Neural cell (in vitro differentiated cells): Measurements from ENCODE around the gene MEGF11.

ENCODE experiments used
- CTCF ChIP-seq: fragments of 450-650 bp; IDR thresholded peaks from 2 replicates; pipeline ENCODE4 v1.5.1; 2014; ENCODE audit warnings: antibody characterized with exemption, mild to moderate bottlenecking, moderate library complexity; ENCODE audit not compliant: poor library complexity, severe bottlenecking
- EP300 ChIP-seq: fragments of 450-650 bp; conservative IDR thresholded peaks from 2 replicates; pipeline ENCODE4 v1.6.1; 2014; ENCODE audit warnings: antibody characterized with exemption, mild to moderate bottlenecking, moderate library complexity; ENCODE audit not compliant: poor library complexity, severe bottlenecking
- EZH2 ChIP-seq: fragments of 200-600, 300-800 bp; shearing (Covaris generic), sonication (generic); IDR thresholded peaks from 2 replicates; pipeline ENCODE4 v1.6.1; 2014; ENCODE audit warnings: antibody characterized with exemption, low read length, borderline replicate concordance, mild to moderate bottlenecking; ENCODE audit not compliant: insufficient read depth, poor library complexity, severe bottlenecking
- POLR2AphosphoS5 ChIP-seq: IDR thresholded peaks from 2 replicates; pipeline ENCODE4 v1.6.1; 2012
- SMC3 ChIP-seq: fragments of 450-650 bp; conservative IDR thresholded peaks from 2 replicates; pipeline ENCODE4 v1.6.1; 2014; ENCODE audit warnings: antibody characterized with exemption, mild to moderate bottlenecking, moderate library complexity; ENCODE audit not compliant: poor library complexity
- TAF1 ChIP-seq: IDR thresholded peaks from 2 replicates; pipeline ENCODE4 v1.6.1; 2012; ENCODE audit warnings: low read depth

DNA sequence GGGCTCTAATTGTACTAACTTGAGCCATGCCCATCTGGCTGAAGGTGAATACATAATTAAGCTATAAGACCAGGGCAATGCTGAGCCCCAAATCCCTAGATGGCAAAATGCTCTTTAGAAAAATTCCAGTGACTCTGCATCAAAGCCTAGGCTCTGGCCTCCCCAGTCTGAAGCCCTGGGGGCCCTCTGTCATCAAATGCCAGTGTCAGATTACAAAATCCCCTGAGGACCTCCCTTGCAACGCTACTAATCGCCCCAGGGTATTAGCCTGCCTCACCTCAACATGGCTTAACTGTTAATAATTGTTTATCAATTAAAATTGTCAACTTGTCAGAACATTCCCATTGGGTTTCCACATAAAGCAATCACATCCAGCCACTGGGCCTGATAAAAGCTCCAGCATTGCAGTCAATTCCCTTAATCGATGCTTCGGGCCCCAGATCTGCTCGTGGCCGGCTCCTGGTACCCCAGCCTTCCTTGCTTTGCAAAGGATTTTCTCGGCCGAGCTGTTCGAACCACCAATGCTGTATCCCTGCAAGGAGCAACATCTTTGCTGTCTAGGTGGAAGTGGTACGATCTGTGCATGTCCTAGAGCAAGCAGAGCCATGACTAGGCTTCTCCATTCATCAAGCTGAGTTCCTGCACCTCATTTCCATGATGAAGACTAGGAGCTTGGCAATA is 151.7 kb downstream of the MEGF11 start:
- TF ChIP-seq EZH2 (no peak), CTCF (no peak), POLR2AphosphoS5 (no peak), TAF1 (no peak), EP300 (no peak), SMC3 (no peak)
